Fibroblast of lung (primary cell): ENCODE measurements around the gene NOM1. TPM values are rescaled to one million over a fixed set of nuclear protein-coding genes. Genes with fewer than 3 reads are reported as not detected.

Experiments
- DNase-seq, 2 donors: peaks; one replicate each; pipeline versions ENCODE4 v3.0.0 to v3.0.0-alpha.2; 2010; ENCODE audit warnings: low read depth in 2 of 2
- H2AFZ ChIP-seq: 2 replicates; pipeline ENCODE4 v1.5.1; 2012; ENCODE audit warnings: low read length, control low read depth, inconsistent platforms
- H3K27ac ChIP-seq: 2 replicates; pipeline ENCODE4 v1.5.1; 2011; ENCODE audit warnings: low read length, control low read depth; ENCODE audit not compliant: insufficient read depth
- H3K27me3 ChIP-seq: 2 replicates; pipeline ENCODE4 v1.5.1; 2011; ENCODE audit warnings: mild to moderate bottlenecking, low read length; ENCODE audit not compliant: control insufficient read depth, insufficient read depth
- H3K36me3 ChIP-seq: 2 replicates; pipeline ENCODE4 v1.5.1; 2011; ENCODE audit warnings: low read length; ENCODE audit not compliant: control insufficient read depth, insufficient read depth
- H3K4me1 ChIP-seq: 2 replicates; pipeline ENCODE4 v1.5.1; 2011; ENCODE audit warnings: low read length; ENCODE audit not compliant: control insufficient read depth, insufficient read depth; ENCODE audit errors: extremely low read depth
- H3K4me2 ChIP-seq: 2 replicates; pipeline ENCODE4 v1.5.1; 2011; ENCODE audit warnings: low read length, control low read depth; ENCODE audit not compliant: insufficient read depth; ENCODE audit errors: extremely low read depth
- H3K4me3 ChIP-seq, 4 experiments: fragments of 200-600 bp in 1 of 4; sonication (generic) in 1 of 4; replicated peaks in 1 of 4; 2 replicates each; pipeline ENCODE4 v1.5.1; 2011 to 2016; ENCODE audit warnings: low read length in 4 of 4, low read depth in 3 of 4, mild to moderate bottlenecking in 3 of 4, control low read depth in 2 of 4, inconsistent platforms in 1 of 4, mixed read lengths in 1 of 4; ENCODE audit not compliant: insufficient read depth in 1 of 4; ENCODE audit errors: control extremely low read depth in 1 of 4
- H3K79me2 ChIP-seq: 2 replicates; pipeline ENCODE4 v1.5.1; 2012; ENCODE audit warnings: mild to moderate bottlenecking, low read length, inconsistent platforms; ENCODE audit not compliant: control insufficient read depth, insufficient read depth
- H3K9ac ChIP-seq: 2 replicates; pipeline ENCODE4 v1.5.1; 2011; ENCODE audit warnings: mild to moderate bottlenecking, low read length, control low read depth; ENCODE audit not compliant: insufficient read depth
- H3K9me3 ChIP-seq: 2 replicates; pipeline ENCODE4 v1.5.1; 2012; ENCODE audit warnings: low read depth, low read length; ENCODE audit not compliant: control insufficient read depth, insufficient read depth
- H4K20me1 ChIP-seq: 2 replicates; pipeline ENCODE4 v1.5.1; 2011; ENCODE audit warnings: low read length; ENCODE audit not compliant: control insufficient read depth, insufficient read depth; ENCODE audit errors: extremely low read depth
- CTCF ChIP-seq, 2 donors: IDR thresholded peaks in 1 of 2; conservative IDR thresholded peaks in 1 of 2; 1 replicate in 1 of 2; 2 replicates in 1 of 2; pipeline ENCODE4 v1.5.1; 2011 to 2012; ENCODE audit warnings: low read length in 2 of 2, control low read depth in 1 of 2, inconsistent platforms in 1 of 2, low read depth in 1 of 2, mild to moderate bottlenecking in 1 of 2
- EZH2 ChIP-seq: IDR thresholded peaks from 2 replicates; pipeline ENCODE4 v1.5.1; 2012; ENCODE audit warnings: low read length, control low read depth, mild to moderate bottlenecking; ENCODE audit errors: missing control alignments
- polyA plus RNA-seq, 2 donors: library from polyadenylated mRNA; depleted of rRNA in 1 of 2; stranded (reverse) in 1 of 2; unstranded in 1 of 2; fragments of >200 nt; gene quantifications; 2 replicates each; pipeline ENCODE4 v1.2.1, GENCODE V29; 2011 to 2012; ENCODE audit warnings: missing spikeins in 1 of 2
- total RNA-seq: library from RNA; depleted of rRNA; stranded (reverse); fragments of >200 nt; gene quantifications from 2 replicates; pipeline ENCODE4 v1.2.1, GENCODE V29; 2014

The NOM1 gene
- total and polyA plus RNA-seq, 2 donors (not counting 1 experiment from before 2014, with no cell fraction given) = 5.6 to 13.9 TPM

- H3K9ac ChIP-seq = no peak overlapping the region
- H4K20me1 ChIP-seq = no peaks in the 10 kb centered on the region
- H3K9me3 ChIP-seq = no peaks in the 10 kb centered on the region
- no peak overlapping the region for H3K27ac ChIP-seq
- H3K36me3 ChIP-seq = no peaks in the 10 kb centered on the region
- H3K79me2 ChIP-seq = no peaks in the 10 kb centered on the region
- TF ChIP-seq CTCF (conservative IDR thresholded peaks at IDR 0.05 in 1 of 2, IDR thresholded peaks at IDR 0.05 in 1 of 2; ENCODE audit: low read depth in 1 of 2, low read length in 2 of 2) (no peak), EZH2 (peak; percentile 93)
- H2AFZ ChIP-seq = no peak overlapping the region
- DNase-seq = no peak
- H3K4me3 ChIP-seq = no peak overlapping the region
- H3K4me2 ChIP-seq = no peak overlapping the region
- H3K4me1 ChIP-seq = no peaks in the 10 kb centered on the region
- H3K27me3 ChIP-seq = peaks cover 81% of the 10 kb centered on the region
These were observed 62.6 kb downstream of the NOM1 start for GRCh38 chr7:157012113-157012547.

GRCh38 chr7:157013101-157013500, 63.6 kb downstream of the NOM1 start:
- peaks cover 85% of the 10 kb centered on the region for H3K27me3 ChIP-seq
- DNase-seq = no peak
- no peaks in the 10 kb centered on the region for H4K20me1 ChIP-seq
- no peak overlapping the region for H3K27ac ChIP-seq
- H3K9me3 ChIP-seq = no peaks in the 10 kb centered on the region
- H3K36me3 ChIP-seq = no peaks in the 10 kb centered on the region
- no peak overlapping the region for H3K9ac ChIP-seq
- TF ChIP-seq CTCF (conservative IDR thresholded peaks at IDR 0.05 in 1 of 2, IDR thresholded peaks at IDR 0.05 in 1 of 2; ENCODE audit: low read depth in 1 of 2, low read length in 2 of 2) = no peak
- TF ChIP-seq EZH2 = peak; percentile 61
- no peak overlapping the region for H3K4me2 ChIP-seq
- H3K4me3 ChIP-seq = no peak overlapping the region
- H3K4me1 ChIP-seq = no peaks in the 10 kb centered on the region
- no peaks in the 10 kb centered on the region for H3K79me2 ChIP-seq
- no peak overlapping the region for H2AFZ ChIP-seq

GRCh38 chr7:157013602-157014549, 64.4 kb downstream of the NOM1 start:
- no peaks in the 10 kb centered on the region for H4K20me1 ChIP-seq
- TF ChIP-seq EZH2 (no peak), CTCF (conservative IDR thresholded peaks at IDR 0.05 in 1 of 2, IDR thresholded peaks at IDR 0.05 in 1 of 2; ENCODE audit: low read depth in 1 of 2, low read length in 2 of 2) (no peak)
- no peaks in the 10 kb centered on the region for H3K4me1 ChIP-seq
- no peak overlapping the region for H2AFZ ChIP-seq
- peaks cover 84% of the 10 kb centered on the region for H3K27me3 ChIP-seq
- no peaks in the 10 kb centered on the region for H3K9me3 ChIP-seq
- H3K79me2 ChIP-seq = no peaks in the 10 kb centered on the region
- H3K27ac ChIP-seq = no peak overlapping the region
- no peak for DNase-seq
- no peaks in the 10 kb centered on the region for H3K36me3 ChIP-seq
- H3K4me3 ChIP-seq = no peak overlapping the region
- no peak overlapping the region for H3K9ac ChIP-seq
- no peak overlapping the region for H3K4me2 ChIP-seq
